ENCODE data around the gene SPR. TPM values are rescaled to one million over a fixed set of nuclear protein-coding genes. Genes with fewer than 3 reads are reported as not detected.

SPR gene
- total RNA-seq, 1 experiment from 2014 or later, result 18.1 TPM

GRCh38 chr2:72916743-72917137 lies 29.5 kb downstream of the SPR start:
- BruUV-seq (replicated peaks), result no TSS peak
- DNase-seq (ENCODE audit: unreplicated experiment), result no peak
- TF ChIP-seq CTCF (IDR thresholded peaks at IDR 0.05; ENCODE audit: unreplicated experiment), result no peak
- H3K4me3 Mint-ChIP-seq (ENCODE audit: unreplicated experiment), result peak overlapping the region; percentile 42
- H3K27me3 Mint-ChIP-seq (ENCODE audit: insufficient read depth, unreplicated experiment), result peaks cover 76% of the 10 kb centered on the region
- no peaks in the 10 kb centered on the region for H3K36me3 Mint-ChIP-seq (ENCODE audit: insufficient read depth, unreplicated experiment)
- ChIA-PET POLR2A (interaction anchor here (0.6 to 1.8 kb wide), 3 partner anchors 9 to 30 kb away, joined by 3 to 6 read pairs (median 3); partner anchors contain the start of gene SPR), CTCF (interaction anchor here (0.6 to 2.8 kb wide), 5 partner anchors 29 to 261 kb away, joined by 3 to 17 read pairs (median 4); partner anchors contain the start of gene SPR)
- intact Hi-C loops (cut with micrococcal nuclease), result no loop called here
- H3K4me1 Mint-ChIP-seq (ENCODE audit: insufficient read depth, unreplicated experiment), result peaks cover 6% of the 10 kb centered on the region
- no peak overlapping the region for H3K27ac Mint-ChIP-seq (ENCODE audit: low read depth, unreplicated experiment)
- H3K9me3 Mint-ChIP-seq (ENCODE audit: unreplicated experiment), result no peaks in the 10 kb centered on the region

- Mint-ChIP-seq H3K27ac (ENCODE audit: low read depth, unreplicated experiment) (no peak within 1 kb of the TSS), H3K4me3 (ENCODE audit: unreplicated experiment) (peak within 1 kb of the TSS; percentile 42), H3K36me3 (ENCODE audit: insufficient read depth, unreplicated experiment) (no peaks in the 10 kb centered on the region), H3K4me1 (ENCODE audit: insufficient read depth, unreplicated experiment) (peaks cover 6% of the 10 kb centered on the region), H3K27me3 (ENCODE audit: insufficient read depth, unreplicated experiment) (peaks cover 76% of the 10 kb centered on the region), H3K9me3 (ENCODE audit: unreplicated experiment) (no peaks in the 10 kb centered on the region)
- no peak for TF ChIP-seq CTCF (IDR thresholded peaks at IDR 0.05; ENCODE audit: unreplicated experiment)
- DNase-seq (ENCODE audit: unreplicated experiment), result peak; percentile 66
- POLR2A ChIA-PET, result interaction anchor here (0.6 to 1.8 kb wide), 4 partner anchors 9 to 30 kb away, joined by 3 to 6 read pairs (median 3); partner anchors contain the start of gene SPR
- no TSS peak for BruUV-seq (replicated peaks)
- CTCF ChIA-PET, result interaction anchor here (0.6 to 2.8 kb wide), 7 partner anchors 9 to 260 kb away, joined by 3 to 17 read pairs (median 4); partner anchors contain the start of gene SPR
- intact Hi-C loops (cut with micrococcal nuclease), result no loop called here
Observed at GRCh38 chr2:72917138-72917876, 30.1 kb downstream of the SPR start, which contains the start of gene EMX1. Gene EMX1, plus strand, starts transcription at chr2:72917519. Its CDS starts 334 bp downstream, at chr2:72917853.

- ChIA-PET CTCF (interaction anchor here (0.6 to 2.8 kb wide), 4 partner anchors 8 to 60 kb away, joined by 3 to 17 read pairs (median 4); partner anchors contain the start of gene SPR), POLR2A (interaction anchor here (0.7 to 1.8 kb wide), 2 partner anchors 31 to 258 kb away, joined by 3 to 6 read pairs; partner anchors contain the start of gene SPR)
- Mint-ChIP-seq H3K4me1 (ENCODE audit: insufficient read depth, unreplicated experiment) (peaks cover 6% of the 10 kb centered on the region), H3K4me3 (ENCODE audit: unreplicated experiment) (peak overlapping the region; percentile 42), H3K27me3 (ENCODE audit: insufficient read depth, unreplicated experiment) (peaks cover 76% of the 10 kb centered on the region), H3K36me3 (ENCODE audit: insufficient read depth, unreplicated experiment) (no peaks in the 10 kb centered on the region), H3K9me3 (ENCODE audit: unreplicated experiment) (no peaks in the 10 kb centered on the region), H3K27ac (ENCODE audit: low read depth, unreplicated experiment) (no peak overlapping the region)
- no TSS peak for BruUV-seq (replicated peaks)
- intact Hi-C loops (cut with micrococcal nuclease), result no loop called here
- no peak for TF ChIP-seq CTCF (IDR thresholded peaks at IDR 0.05; ENCODE audit: unreplicated experiment)
- DNase-seq (ENCODE audit: unreplicated experiment), result no peak
Observed at GRCh38 chr2:72917877-72918553, 30.8 kb downstream of the SPR start.

All from MCF 10A (cell line).